ENCODE data around the gene TCEANC2. TPM values are rescaled to one million over a fixed set of nuclear protein-coding genes. Genes with fewer than 3 reads are reported as not detected.
"Not testable (repeated sequence)": the region's sequence is repeated elsewhere in the genome, so short reads cannot be mapped to it uniquely, and the experiment has no call there.

The TCEANC2 gene
- total RNA-seq, 1 experiment from 2014 or later: 4.2 TPM

DNA sequence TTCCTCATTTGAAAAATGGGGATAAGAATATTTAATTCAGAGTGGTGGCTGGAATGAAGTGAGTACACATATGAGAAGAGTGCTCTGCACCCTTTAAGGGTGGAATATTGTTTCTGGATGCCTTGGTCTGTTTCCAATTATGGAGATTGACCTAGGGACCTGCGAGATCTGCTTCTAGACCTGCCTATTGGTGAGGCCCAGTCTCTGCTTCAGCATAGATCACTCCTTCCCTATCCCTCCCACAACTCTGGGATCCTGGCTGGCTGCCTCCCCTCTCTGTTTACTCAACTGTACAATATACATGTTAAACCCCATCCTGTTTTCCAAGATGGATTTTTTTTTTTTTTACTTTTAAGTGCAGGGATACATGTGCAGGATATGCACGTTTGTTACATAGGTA lies 29.1 kb upstream of the TCEANC2 start:
- Histone ChIP-seq H3K27ac (ENCODE audit: low read depth, low read length, poor library complexity, severe bottlenecking) (no peak overlapping the region), H3K9me3 (ENCODE audit: low read depth, low read length, poor library complexity, severe bottlenecking) (no peaks in the 10 kb centered on the region), H3K4me1 (ENCODE audit: insufficient read depth, low read length, poor library complexity, severe bottlenecking) (no peaks in the 10 kb centered on the region), H3K27me3 (replicated peaks; ENCODE audit: insufficient read depth, low read depth, low read length, poor library complexity) (no peaks in the 10 kb centered on the region), H3K36me3 (ENCODE audit: insufficient read depth, low read length, poor library complexity, severe bottlenecking) (no peaks in the 10 kb centered on the region), H3K4me3 (ENCODE audit: low read depth, low read length, poor library complexity, severe bottlenecking) (no peak overlapping the region)
- no peak for DNase-seq (ENCODE audit: low spot score)
- intact Hi-C loops (cut with micrococcal nuclease; ENCODE audit: unreplicated experiment): no loop called here
- BruUV-seq (replicated peaks): no TSS peak
- CTCF ChIA-PET: no interaction called here
- POLR2A ChIA-PET (ENCODE audit: low non-redundant PET): no interaction called here
- TF ChIP-seq EZH2 (IDR thresholded peaks at IDR 0.05; ENCODE audit: borderline replicate concordance, low read depth, low read length, poor library complexity, severe bottlenecking): no peak
- TF ChIP-seq, protein P1, sequence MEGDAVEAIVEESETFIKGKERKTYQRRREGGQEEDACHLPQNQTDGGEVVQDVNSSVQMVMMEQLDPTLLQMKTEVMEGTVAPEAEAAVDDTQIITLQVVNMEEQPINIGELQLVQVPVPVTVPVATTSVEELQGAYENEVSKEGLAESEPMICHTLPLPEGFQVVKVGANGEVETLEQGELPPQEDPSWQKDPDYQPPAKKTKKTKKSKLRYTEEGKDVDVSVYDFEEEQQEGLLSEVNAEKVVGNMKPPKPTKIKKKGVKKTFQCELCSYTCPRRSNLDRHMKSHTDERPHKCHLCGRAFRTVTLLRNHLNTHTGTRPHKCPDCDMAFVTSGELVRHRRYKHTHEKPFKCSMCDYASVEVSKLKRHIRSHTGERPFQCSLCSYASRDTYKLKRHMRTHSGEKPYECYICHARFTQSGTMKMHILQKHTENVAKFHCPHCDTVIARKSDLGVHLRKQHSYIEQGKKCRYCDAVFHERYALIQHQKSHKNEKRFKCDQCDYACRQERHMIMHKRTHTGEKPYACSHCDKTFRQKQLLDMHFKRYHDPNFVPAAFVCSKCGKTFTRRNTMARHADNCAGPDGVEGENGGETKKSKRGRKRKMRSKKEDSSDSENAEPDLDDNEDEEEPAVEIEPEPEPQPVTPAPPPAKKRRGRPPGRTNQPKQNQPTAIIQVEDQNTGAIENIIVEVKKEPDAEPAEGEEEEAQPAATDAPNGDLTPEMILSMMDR (conservative IDR thresholded peaks at IDR 0.05; ENCODE audit: low read depth, low read length): no peak

DNA sequence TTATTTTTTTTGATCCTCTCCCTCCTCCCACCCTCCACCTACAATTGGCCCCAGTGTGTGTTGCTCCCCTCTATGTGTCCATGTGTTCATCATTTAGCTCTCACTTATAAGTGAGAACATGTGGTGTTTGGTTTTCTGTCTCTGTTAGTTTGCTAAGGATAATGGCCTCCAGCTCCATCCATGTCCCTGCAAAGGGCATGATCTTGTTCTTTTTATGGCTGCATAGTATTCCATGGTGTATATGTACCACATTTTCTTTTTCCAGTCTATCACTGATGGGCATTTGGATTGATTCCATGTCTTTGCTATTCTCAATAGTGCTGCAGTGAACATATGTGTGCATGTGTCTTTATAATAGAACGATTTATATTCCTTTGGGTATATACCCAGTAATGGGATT lies 28.6 kb upstream of the TCEANC2 start:
- BruUV-seq (replicated peaks); POLR2A ChIA-PET (ENCODE audit: low non-redundant PET): not testable (repeated sequence)

DNA sequence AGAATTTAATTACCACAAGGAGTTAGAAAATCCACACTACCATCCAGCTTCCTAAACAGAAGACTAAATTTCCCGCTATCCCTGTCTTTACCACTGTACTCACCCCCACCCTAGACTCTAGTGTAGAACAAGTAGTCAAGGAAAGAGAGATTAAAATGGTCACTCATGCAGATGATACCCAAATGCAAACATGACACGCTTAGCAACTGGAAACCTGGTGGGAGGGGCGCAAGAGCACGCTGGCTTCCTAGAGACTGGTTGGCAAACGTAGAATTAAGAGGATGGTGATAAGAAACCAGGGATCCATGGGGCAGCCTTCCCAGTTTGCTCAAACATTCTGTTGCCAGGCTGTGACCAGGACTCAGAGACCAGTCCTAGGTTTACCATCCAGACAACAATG lies 25.6 kb upstream of the TCEANC2 start:
- H3K4me3 ChIP-seq (ENCODE audit: low read depth, low read length, poor library complexity, severe bottlenecking): no peak overlapping the region
- no peaks in the 10 kb centered on the region for H3K4me1 ChIP-seq (ENCODE audit: insufficient read depth, low read length, poor library complexity, severe bottlenecking)
- intact Hi-C loops (cut with micrococcal nuclease; ENCODE audit: unreplicated experiment): no loop called here
- no peaks in the 10 kb centered on the region for H3K9me3 ChIP-seq (ENCODE audit: low read depth, low read length, poor library complexity, severe bottlenecking)
- CTCF ChIA-PET: no interaction called here
- no peaks in the 10 kb centered on the region for H3K27me3 ChIP-seq (replicated peaks; ENCODE audit: insufficient read depth, low read depth, low read length, poor library complexity)
- H3K27ac ChIP-seq (ENCODE audit: low read depth, low read length, poor library complexity, severe bottlenecking): no peak overlapping the region
- no peak for DNase-seq (ENCODE audit: low spot score)
- TF ChIP-seq, protein P1 (conservative IDR thresholded peaks at IDR 0.05; ENCODE audit: low read depth, low read length): no peak
- TF ChIP-seq EZH2 (IDR thresholded peaks at IDR 0.05; ENCODE audit: borderline replicate concordance, low read depth, low read length, poor library complexity, severe bottlenecking): no peak
- POLR2A ChIA-PET (ENCODE audit: low non-redundant PET): no interaction called here
- BruUV-seq (replicated peaks): no TSS peak
- peaks cover 5% of the 10 kb centered on the region for H3K36me3 ChIP-seq (ENCODE audit: insufficient read depth, low read length, poor library complexity, severe bottlenecking)

More for the DNA sequence above, 28.6 kb upstream of the TCEANC2 start:
- H3K4me1 ChIP-seq (ENCODE audit: insufficient read depth, low read length, poor library complexity, severe bottlenecking); DNase-seq (ENCODE audit: low spot score); H3K9me3 ChIP-seq (ENCODE audit: low read depth, low read length, poor library complexity, severe bottlenecking); CTCF ChIA-PET; H3K27ac ChIP-seq (ENCODE audit: low read depth, low read length, poor library complexity, severe bottlenecking); H3K27me3 ChIP-seq (replicated peaks; ENCODE audit: insufficient read depth, low read depth, low read length, poor library complexity); H3K36me3 ChIP-seq (ENCODE audit: insufficient read depth, low read length, poor library complexity, severe bottlenecking); intact Hi-C loops (cut with micrococcal nuclease; ENCODE audit: unreplicated experiment); H3K4me3 ChIP-seq (ENCODE audit: low read depth, low read length, poor library complexity, severe bottlenecking): not testable (repeated sequence)

All from A673 (cell line).